ENCODE measurements around the gene BFSP2.
"Not testable (repeated sequence)": the region's sequence is repeated elsewhere in the genome, so short reads cannot be mapped to it uniquely, and the experiment has no call there.

BFSP2 gene

GRCh38 chr3:133475245-133476010 is 75.6 kb downstream of the BFSP2 start:
- DNase-seq (ENCODE audit: low read depth), result no peak
- TF ChIP-seq, protein P1, sequence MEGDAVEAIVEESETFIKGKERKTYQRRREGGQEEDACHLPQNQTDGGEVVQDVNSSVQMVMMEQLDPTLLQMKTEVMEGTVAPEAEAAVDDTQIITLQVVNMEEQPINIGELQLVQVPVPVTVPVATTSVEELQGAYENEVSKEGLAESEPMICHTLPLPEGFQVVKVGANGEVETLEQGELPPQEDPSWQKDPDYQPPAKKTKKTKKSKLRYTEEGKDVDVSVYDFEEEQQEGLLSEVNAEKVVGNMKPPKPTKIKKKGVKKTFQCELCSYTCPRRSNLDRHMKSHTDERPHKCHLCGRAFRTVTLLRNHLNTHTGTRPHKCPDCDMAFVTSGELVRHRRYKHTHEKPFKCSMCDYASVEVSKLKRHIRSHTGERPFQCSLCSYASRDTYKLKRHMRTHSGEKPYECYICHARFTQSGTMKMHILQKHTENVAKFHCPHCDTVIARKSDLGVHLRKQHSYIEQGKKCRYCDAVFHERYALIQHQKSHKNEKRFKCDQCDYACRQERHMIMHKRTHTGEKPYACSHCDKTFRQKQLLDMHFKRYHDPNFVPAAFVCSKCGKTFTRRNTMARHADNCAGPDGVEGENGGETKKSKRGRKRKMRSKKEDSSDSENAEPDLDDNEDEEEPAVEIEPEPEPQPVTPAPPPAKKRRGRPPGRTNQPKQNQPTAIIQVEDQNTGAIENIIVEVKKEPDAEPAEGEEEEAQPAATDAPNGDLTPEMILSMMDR (IDR thresholded peaks at IDR 0.05; ENCODE audit: control insufficient read depth, extremely low read depth, insufficient read depth), result no peak
- H3K4me3 ChIP-seq (ENCODE audit: low read depth, low read length), result no peak overlapping the region

DNA sequence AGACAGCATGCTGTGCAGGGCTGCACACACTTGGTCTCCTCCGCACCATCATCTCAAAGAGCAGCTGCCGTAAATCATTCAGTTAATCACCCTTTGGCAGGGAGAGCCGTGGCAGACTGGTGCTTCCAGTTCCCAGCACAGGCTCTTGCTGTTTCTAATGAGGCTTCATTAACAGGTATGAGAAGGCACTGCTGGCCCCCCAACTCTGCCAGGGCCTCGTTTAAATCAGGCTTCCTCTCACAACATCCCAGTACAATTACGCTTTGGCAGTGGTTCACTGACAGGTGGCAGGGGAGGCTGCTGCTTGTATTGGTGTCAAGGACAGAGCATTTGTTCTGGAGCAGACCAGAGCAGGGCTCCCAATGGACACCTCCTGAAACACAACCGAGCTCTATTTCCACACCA is 77.1 kb downstream of the BFSP2 start:
- TF ChIP-seq, protein P1 (IDR thresholded peaks at IDR 0.05; ENCODE audit: control insufficient read depth, extremely low read depth, insufficient read depth), result no peak
- DNase-seq (ENCODE audit: low read depth), result no peak
- H3K4me3 ChIP-seq (ENCODE audit: low read depth, low read length), result no peak overlapping the region

DNA sequence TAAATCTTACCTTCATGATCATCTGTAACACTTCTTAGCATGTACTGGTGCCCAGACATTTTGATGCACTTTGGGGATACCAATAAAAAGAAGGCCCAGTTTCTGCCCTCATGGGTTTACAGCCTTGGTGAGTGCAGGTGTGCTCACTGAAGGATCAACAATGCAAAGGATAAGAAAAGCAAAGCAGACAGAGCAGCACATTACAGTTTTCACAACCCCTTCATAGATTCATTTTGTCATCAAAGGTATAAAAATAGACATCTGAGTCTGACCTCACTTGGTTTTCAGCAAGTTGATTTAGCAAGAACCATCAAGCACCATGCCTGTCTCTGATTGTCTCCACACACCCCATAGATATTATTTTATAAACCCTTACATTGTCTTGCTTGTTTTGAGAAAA is 77.6 kb downstream of the BFSP2 start:
- no peak overlapping the region for H3K4me3 ChIP-seq (ENCODE audit: low read depth, low read length)
- TF ChIP-seq, protein P1 (IDR thresholded peaks at IDR 0.05; ENCODE audit: control insufficient read depth, extremely low read depth, insufficient read depth), result no peak
- DNase-seq (ENCODE audit: low read depth), result no peak

- TF ChIP-seq, protein P1 (IDR thresholded peaks at IDR 0.05; ENCODE audit: control insufficient read depth, extremely low read depth, insufficient read depth), result no peak
- no peak for DNase-seq (ENCODE audit: low read depth)
- H3K4me3 ChIP-seq (ENCODE audit: low read depth, low read length), result no peak overlapping the region
Measured at GRCh38 chr3:133478624-133479023, 78.8 kb downstream of the BFSP2 start.

DNA sequence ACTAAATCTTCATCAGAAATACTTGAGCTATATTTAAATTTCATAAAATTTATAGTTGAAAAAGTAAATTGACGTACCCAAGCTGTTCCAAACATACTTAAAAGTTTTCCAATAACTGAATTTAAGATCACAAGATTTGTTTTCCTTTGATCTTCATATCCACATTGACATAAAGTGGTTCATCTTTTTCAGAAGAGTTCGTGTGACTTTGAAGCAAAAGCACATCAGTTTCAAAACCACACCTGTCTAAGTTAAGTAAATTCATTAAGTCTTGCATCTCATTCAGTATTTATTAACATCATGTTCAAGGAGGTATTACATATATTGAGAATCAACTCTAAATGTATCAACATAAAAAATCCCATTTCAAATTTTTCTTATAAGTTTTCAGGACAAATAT is 79.5 kb downstream of the BFSP2 start:
- no peak overlapping the region for H3K4me3 ChIP-seq (ENCODE audit: low read depth, low read length)
- TF ChIP-seq, protein P1 (IDR thresholded peaks at IDR 0.05; ENCODE audit: control insufficient read depth, extremely low read depth, insufficient read depth), result no peak
- DNase-seq (ENCODE audit: low read depth), result no peak

- TF ChIP-seq, protein P1 (IDR thresholded peaks at IDR 0.05; ENCODE audit: control insufficient read depth, extremely low read depth, insufficient read depth), result no peak
- no peak for DNase-seq (ENCODE audit: low read depth)
- no peak overlapping the region for H3K4me3 ChIP-seq (ENCODE audit: low read depth, low read length)
Measured at GRCh38 chr3:133479895-133480669, 80.2 kb downstream of the BFSP2 start.

- not testable (repeated sequence) for DNase-seq (ENCODE audit: low read depth); H3K4me3 ChIP-seq (ENCODE audit: low read depth, low read length)
Measured at GRCh38 chr3:133482474-133482873, 82.6 kb downstream of the BFSP2 start.

Data from LNCaP clone FGC (cell line).